CD14-positive monocyte (primary cell): ENCODE results near the gene ATF6. TPM values are rescaled to one million over a fixed set of nuclear protein-coding genes. Genes with fewer than 3 reads are reported as not detected.

ENCODE experiments used
- DNase-seq, 3 donors: peaks; one replicate each; pipeline ENCODE4 v3.0.0-alpha.2; 2011 to 2022
- H2AFZ ChIP-seq: 2 replicates; pipeline ENCODE4 v1.6.0; 2012; ENCODE audit warnings: mild to moderate bottlenecking, low read depth, low read length, inconsistent platforms; ENCODE audit not compliant: insufficient read depth, poor library complexity, severe bottlenecking
- H3K27ac ChIP-seq, 2 donors: 1 replicate in 1 of 2; 2 replicates in 1 of 2; pipeline ENCODE4 v1.5.1; 2012 to 2013; ENCODE audit warnings: low read length in 2 of 2, control low read depth in 1 of 2, inconsistent platforms in 1 of 2, low read depth in 1 of 2, mild to moderate bottlenecking in 1 of 2
- H3K27me3 ChIP-seq, 2 donors: one replicate each; pipeline versions ENCODE4 v1.6.0 to v1.6.1; 2011 to 2013; ENCODE audit warnings: low read length in 2 of 2; ENCODE audit not compliant: control insufficient read depth in 2 of 2, insufficient read depth in 2 of 2
- H3K36me3 ChIP-seq, 2 donors: replicated peaks in 1 of 2; 1 replicate in 1 of 2; 2 replicates in 1 of 2; pipeline versions ENCODE4 v1.5.1 to v1.6.1; 2012 to 2013; ENCODE audit warnings: low read length in 2 of 2, control low read depth in 1 of 2, inconsistent platforms in 1 of 2, mild to moderate bottlenecking in 1 of 2; ENCODE audit not compliant: insufficient read depth in 2 of 2, control insufficient read depth in 1 of 2
- H3K4me1 ChIP-seq, 2 donors: 1 replicate in 1 of 2; 2 replicates in 1 of 2; pipeline versions ENCODE4 v1.5.1 to v1.6.1; 2012 to 2013; ENCODE audit warnings: low read length in 2 of 2, control low read depth in 1 of 2, inconsistent platforms in 1 of 2, mild to moderate bottlenecking in 1 of 2, moderate library complexity in 1 of 2; ENCODE audit not compliant: insufficient read depth in 2 of 2, control insufficient read depth in 1 of 2
- H3K4me2 ChIP-seq: replicated peaks from 2 replicates; pipeline ENCODE3; 2012; ENCODE audit warnings: low read length, moderate library complexity, mild to moderate bottlenecking; ENCODE audit not compliant: poor library complexity, severe bottlenecking; ENCODE audit errors: extremely low read depth
- H3K4me3 ChIP-seq, 3 experiments: fragments of 200-600 bp in 1 of 3; sonication (generic) in 1 of 3; replicated peaks in 1 of 3; 1 replicate in 2 of 3; 2 replicates in 1 of 3; pipeline ENCODE4 v1.5.1; 2011 to 2013; ENCODE audit warnings: low read length in 3 of 3, mild to moderate bottlenecking in 3 of 3, control low read depth in 2 of 3, low read depth in 2 of 3, inconsistent platforms in 1 of 3, moderate library complexity in 1 of 3
- H3K79me2 ChIP-seq: 2 replicates; pipeline ENCODE4 v1.6.0; 2012; ENCODE audit warnings: mild to moderate bottlenecking, control low read depth, inconsistent platforms, low read length, moderate library complexity; ENCODE audit not compliant: insufficient read depth
- H3K9ac ChIP-seq: 2 replicates; pipeline ENCODE4 v1.6.0; 2017; ENCODE audit warnings: low read length, mild to moderate bottlenecking; ENCODE audit not compliant: insufficient read depth, poor library complexity, severe bottlenecking
- H3K9me3 ChIP-seq, 2 donors: replicated peaks in 1 of 2; 1 replicate in 1 of 2; 2 replicates in 1 of 2; pipeline versions ENCODE4 v1.5.1 to v1.6.1; 2012 to 2013; ENCODE audit warnings: low read length in 2 of 2, control low read depth in 1 of 2; ENCODE audit not compliant: control insufficient read depth in 1 of 2, insufficient read depth in 1 of 2
- H4K20me1 ChIP-seq: 2 replicates; pipeline ENCODE4 v1.6.0; 2012; ENCODE audit warnings: mild to moderate bottlenecking, low read length, control low read depth, moderate library complexity; ENCODE audit not compliant: insufficient read depth
- H3K27ac Mint-ChIP-seq, 7 donors: one replicate each; pipeline ENCODE4 v1.8.0; 2020; ENCODE audit warnings: mild to moderate bottlenecking in 7 of 7, mixed read lengths in 7 of 7, moderate library complexity in 6 of 7, inconsistent platforms in 2 of 7
- H3K27me3 Mint-ChIP-seq, 3 donors: one replicate each; pipeline ENCODE4 v1.8.0; 2021 to 2022; ENCODE audit warnings: low read depth in 3 of 3, mild to moderate bottlenecking in 3 of 3, mixed read lengths in 3 of 3, moderate library complexity in 3 of 3, inconsistent platforms in 1 of 3
- H3K36me3 Mint-ChIP-seq, 2 donors: one replicate each; pipeline ENCODE4 v1.8.0; 2020; ENCODE audit warnings: mixed read lengths in 2 of 2, inconsistent platforms in 1 of 2, mild to moderate bottlenecking in 1 of 2
- H3K4me1 Mint-ChIP-seq: one replicate; pipeline ENCODE4 v1.8.0; 2020; ENCODE audit warnings: mild to moderate bottlenecking, mixed read lengths
- H3K4me3 Mint-ChIP-seq, 2 donors: one replicate each; pipeline ENCODE4 v1.8.0; 2020; ENCODE audit warnings: mild to moderate bottlenecking in 2 of 2, mixed read lengths in 2 of 2, moderate library complexity in 1 of 2
- H3K9me3 Mint-ChIP-seq, 7 donors: one replicate each; pipeline ENCODE4 v1.8.0; 2020 to 2022; ENCODE audit warnings: mixed read lengths in 7 of 7, mild to moderate bottlenecking in 6 of 7, moderate library complexity in 6 of 7, inconsistent platforms in 2 of 7
- WGBS: methylation state at CpG from one replicate; pipeline ENCODE4 v1.1.5; 2013; ENCODE audit warnings: missing lambda C conversion rate; ENCODE audit not compliant: insufficient coverage; 5-methylcytosine and 5-hydroxymethylcytosine counted together
- intact Hi-C, 2 donors: fragments of 100-400 bp; cut with micrococcal nuclease; formaldehyde crosslinking; loops; one replicate each; pipeline versions ENCODE4 v1.15.0 to v1.15.1; 2023
- polyA plus RNA-seq, 3 donors: library from polyadenylated mRNA; depleted of rRNA in 1 of 3; unstranded in 2 of 3; stranded (reverse) in 1 of 3; fragments of 300-500 nt in 2 of 3; fragments of >200 nt in 1 of 3; fragmentation: Illumina TruSeq in 2 of 3; gene quantifications; 1 replicate in 2 of 3; 2 replicates in 1 of 3; pipeline ENCODE4 v1.2.3, GENCODE V29; 2012 to 2021
- TF ChIP-seq, protein P1 (sequence below): fragments of 200-600 bp; IDR thresholded peaks from one replicate; pipeline ENCODE4 v1.8.0; 2022; ENCODE audit warnings: antibody characterized with exemption, mild to moderate bottlenecking

ATF6 gene
- polyA plus RNA-seq, 3 donors = 13.4 to 25.6 (median 22.2) TPM

DNA sequence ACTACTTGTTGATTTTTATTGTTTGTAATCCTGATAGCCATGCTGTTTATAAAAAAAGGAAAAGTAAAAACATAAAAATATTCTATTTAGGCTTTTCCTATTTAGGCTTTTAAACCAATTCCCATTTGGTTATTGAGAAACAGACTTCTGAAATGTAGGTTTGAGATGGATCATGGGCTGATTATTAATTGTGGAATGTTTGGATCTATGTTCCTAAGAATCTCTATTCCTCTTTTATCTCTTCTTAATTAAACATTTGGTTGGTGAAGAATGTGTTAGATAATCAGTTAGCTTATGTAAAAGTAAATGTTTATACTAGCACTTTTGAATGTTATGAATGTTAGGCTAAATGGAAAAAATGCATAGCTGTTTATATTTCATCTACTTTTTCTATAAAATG, 97.4 kb downstream of the ATF6 start:
- H2AFZ ChIP-seq = no peak overlapping the region
- no peaks in the 10 kb centered on the region for H3K9me3 Mint-ChIP-seq
- peaks cover 77 to 93% of the 10 kb centered on the region in 2 donors for H3K36me3 ChIP-seq
- no peak overlapping the region for H3K4me2 ChIP-seq
- DNase-seq = no peak
- no peak overlapping the region for H3K4me3 Mint-ChIP-seq
- intact Hi-C loops = no loop called here
- H3K27me3 ChIP-seq = no peaks in the 10 kb centered on the region
- H3K79me2 ChIP-seq = no peaks in the 10 kb centered on the region
- H3K4me3 ChIP-seq = no peak overlapping the region
- H3K36me3 Mint-ChIP-seq = peaks cover 78 to 82% of the 10 kb centered on the region in 2 donors
- H3K27me3 Mint-ChIP-seq = no peaks in the 10 kb centered on the region
- TF ChIP-seq, protein P1, sequence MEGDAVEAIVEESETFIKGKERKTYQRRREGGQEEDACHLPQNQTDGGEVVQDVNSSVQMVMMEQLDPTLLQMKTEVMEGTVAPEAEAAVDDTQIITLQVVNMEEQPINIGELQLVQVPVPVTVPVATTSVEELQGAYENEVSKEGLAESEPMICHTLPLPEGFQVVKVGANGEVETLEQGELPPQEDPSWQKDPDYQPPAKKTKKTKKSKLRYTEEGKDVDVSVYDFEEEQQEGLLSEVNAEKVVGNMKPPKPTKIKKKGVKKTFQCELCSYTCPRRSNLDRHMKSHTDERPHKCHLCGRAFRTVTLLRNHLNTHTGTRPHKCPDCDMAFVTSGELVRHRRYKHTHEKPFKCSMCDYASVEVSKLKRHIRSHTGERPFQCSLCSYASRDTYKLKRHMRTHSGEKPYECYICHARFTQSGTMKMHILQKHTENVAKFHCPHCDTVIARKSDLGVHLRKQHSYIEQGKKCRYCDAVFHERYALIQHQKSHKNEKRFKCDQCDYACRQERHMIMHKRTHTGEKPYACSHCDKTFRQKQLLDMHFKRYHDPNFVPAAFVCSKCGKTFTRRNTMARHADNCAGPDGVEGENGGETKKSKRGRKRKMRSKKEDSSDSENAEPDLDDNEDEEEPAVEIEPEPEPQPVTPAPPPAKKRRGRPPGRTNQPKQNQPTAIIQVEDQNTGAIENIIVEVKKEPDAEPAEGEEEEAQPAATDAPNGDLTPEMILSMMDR = no peak
- no peak overlapping the region for H3K27ac ChIP-seq
- no peak overlapping the region for H3K27ac Mint-ChIP-seq
- no peaks in the 10 kb centered on the region for H3K4me1 Mint-ChIP-seq
- no peaks in the 10 kb centered on the region for H4K20me1 ChIP-seq
- H3K9ac ChIP-seq = no peak overlapping the region
- H3K9me3 ChIP-seq = no peaks in the 10 kb centered on the region
- H3K4me1 ChIP-seq = no peaks in the 10 kb centered on the region

DNA sequence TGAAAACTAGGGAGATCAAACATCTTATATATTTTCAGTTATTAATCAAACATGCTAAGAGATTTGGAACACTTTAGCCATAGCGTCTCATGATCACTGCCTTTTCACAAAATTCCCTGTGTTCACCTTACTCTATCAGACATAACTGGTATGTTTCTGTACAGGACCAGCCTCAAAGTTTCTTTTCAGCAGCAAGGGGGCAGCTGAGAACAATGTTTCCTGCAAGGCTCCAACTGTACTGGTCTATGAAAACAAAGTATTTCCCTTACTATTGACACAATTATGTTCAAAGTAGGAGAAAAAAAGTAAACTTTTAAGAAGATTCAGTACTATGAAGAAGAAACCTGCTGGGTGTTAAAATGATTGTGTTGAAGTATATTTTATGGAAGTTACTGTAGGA, 98.5 kb downstream of the ATF6 start:
- H3K27ac ChIP-seq = no peak overlapping the region
- no peak overlapping the region for H3K4me3 ChIP-seq
- intact Hi-C loops = no loop called here
- DNase-seq = no peak
- H3K36me3 ChIP-seq = peaks cover 68 to 86% of the 10 kb centered on the region in 2 donors
- H3K79me2 ChIP-seq = no peaks in the 10 kb centered on the region
- no peaks in the 10 kb centered on the region for H3K27me3 Mint-ChIP-seq
- H3K9ac ChIP-seq = no peak overlapping the region
- WGBS = 100% methylated on average over 1 of the region's 1 CpG
- no peak overlapping the region for H2AFZ ChIP-seq
- H3K27me3 ChIP-seq = no peaks in the 10 kb centered on the region
- H3K4me3 Mint-ChIP-seq = no peak overlapping the region
- H3K9me3 Mint-ChIP-seq = no peaks in the 10 kb centered on the region
- TF ChIP-seq, protein P1 = no peak
- H3K4me1 ChIP-seq = no peaks in the 10 kb centered on the region
- H3K4me2 ChIP-seq = no peak overlapping the region
- H3K36me3 Mint-ChIP-seq = peaks cover 75 to 81% of the 10 kb centered on the region in 2 donors
- no peaks in the 10 kb centered on the region for H4K20me1 ChIP-seq
- no peaks in the 10 kb centered on the region for H3K4me1 Mint-ChIP-seq
- no peak overlapping the region for H3K27ac Mint-ChIP-seq
- H3K9me3 ChIP-seq = no peaks in the 10 kb centered on the region
